PC-3 (cell line): ENCODE results near the gene FGD5. TPM values are rescaled to one million over a fixed set of nuclear protein-coding genes. Genes with fewer than 3 reads are reported as not detected.

ENCODE experiments used
- ATAC-seq: fragments of 200-7000 bp; cut with Tn5 transposase; 2 replicates; pipeline ENCODE4 v1.9.1; 2020; ENCODE audit warnings: mild to moderate bottlenecking, moderate library complexity
- BruUV-seq: library from RNA; stranded (reverse); fragments of 400-500 nt; replicated peaks from 2 replicates; lab custom pipeline; 2021; lab: Mats Ljungman, UMichigan
- CTCF ChIA-PET: fragments of 300-600 bp; sonication (Branson Sonifier 250); formaldehyde crosslinking; loops from one replicate; lab custom pipeline; 2022; ENCODE audit warnings: antibody characterized with exemption; lab: Charles Lee
- POLR2A ChIA-PET: fragments of 300-600 bp; sonication (Branson Sonifier 250); formaldehyde crosslinking; loops from one replicate; lab custom pipeline; 2022; ENCODE audit warnings: antibody characterized with exemption; ENCODE audit not compliant: unreplicated experiment; lab: Charles Lee
- DNase-seq: peaks from one replicate; pipeline ENCODE4 v3.0.0-alpha.2; 2015
- H2AFZ ChIP-seq: fragments of 300-600 bp; sonication (generic); 2 replicates; pipeline ENCODE4 v1.6.0; 2016; ENCODE audit warnings: antibody characterized with exemption, low read length
- H3F3A ChIP-seq: fragments of 300-600 bp; sonication (generic); one replicate; pipeline ENCODE4 v1.6.0; 2017; ENCODE audit warnings: antibody characterized with exemption, low read length, control low read depth, mild to moderate bottlenecking; ENCODE audit not compliant: unreplicated experiment
- H3K27ac ChIP-seq: fragments of 300-600 bp; sonication (generic); 2 replicates; pipeline ENCODE4 v1.5.1; 2016; ENCODE audit warnings: mild to moderate bottlenecking, low read length
- H3K27me3 ChIP-seq: fragments of 300-600 bp; sonication (generic); 2 replicates; pipeline ENCODE4 v1.6.1; 2016; ENCODE audit warnings: low read length, mixed read lengths
- H3K36me3 ChIP-seq: fragments of 300-600 bp; sonication (generic); 2 replicates; pipeline ENCODE4 v1.6.1; 2016; ENCODE audit warnings: low read depth, mixed run types, low read length, mixed read lengths
- H3K4me1 ChIP-seq: fragments of 300-600 bp; sonication (generic); 2 replicates; pipeline ENCODE4 v1.5.1; 2016; ENCODE audit warnings: low read length; ENCODE audit not compliant: insufficient read depth
- H3K4me2 ChIP-seq: fragments of 300-600 bp; sonication (generic); 2 replicates; pipeline ENCODE4 v1.6.0; 2016; ENCODE audit warnings: low read length
- H3K4me3 ChIP-seq: fragments of 300-600 bp; sonication (generic); 2 replicates; pipeline ENCODE4 v1.5.1; 2016; ENCODE audit warnings: mild to moderate bottlenecking, low read length, mixed read lengths
- H3K79me2 ChIP-seq: fragments of 300-600 bp; sonication (generic); 2 replicates; pipeline ENCODE4 v1.6.1; 2017; ENCODE audit warnings: low read length, mixed read lengths
- H3K9ac ChIP-seq: fragments of 300-600 bp; sonication (generic); 2 replicates; pipeline ENCODE4 v1.6.0; 2016; ENCODE audit warnings: mild to moderate bottlenecking, low read length
- H3K9me2 ChIP-seq: fragments of 300-600 bp; sonication (generic); replicated peaks from 2 replicates; pipeline ENCODE4 v1.6.1; 2016; ENCODE audit warnings: mixed run types, low read length, mixed read lengths
- H3K9me3 ChIP-seq: fragments of 300-600 bp; sonication (generic); 2 replicates; pipeline ENCODE4 v1.6.1; 2016; ENCODE audit warnings: low read length, mixed read lengths
- H4K20me1 ChIP-seq: fragments of 300-600 bp; sonication (generic); 2 replicates; pipeline ENCODE4 v1.6.1; 2016; ENCODE audit warnings: low read length, mixed read lengths
- EZH2 ChIP-seq: fragments of 300-600 bp; sonication (generic); IDR thresholded peaks from one replicate; pipeline ENCODE4 v1.6.1; 2017; ENCODE audit warnings: antibody characterized with exemption, mild to moderate bottlenecking, low read length; ENCODE audit not compliant: unreplicated experiment
- EZH2phosphoT487 ChIP-seq: fragments of 300-600 bp; sonication (generic); IDR thresholded peaks from 2 replicates; pipeline ENCODE4 v1.6.1; 2018; ENCODE audit warnings: mild to moderate bottlenecking, antibody characterized with exemption, low read length, borderline replicate concordance
- intact Hi-C: fragments of 100-400 bp; cut with micrococcal nuclease; formaldehyde crosslinking; loops from 2 replicates; pipeline ENCODE4 v1.9.0; 2023
- total RNA-seq: library from RNA; depleted of rRNA; stranded (reverse); fragments of >200 nt; gene quantifications from 2 replicates; pipeline ENCODE4 v1.2.3, GENCODE V29; 2014
- TF ChIP-seq, protein P1 (sequence below): fragments of 300-600 bp; sonication (generic); conservative IDR thresholded peaks from 2 replicates; pipeline ENCODE4 v1.5.1; 2017; ENCODE audit warnings: antibody characterized with exemption, low read depth, mild to moderate bottlenecking, low read length

The FGD5 gene
- total RNA-seq, 1 experiment from 2014 or later, result not detected

- POLR2A ChIA-PET, result no interaction called here
- peaks cover 3% of the 10 kb centered on the region; the same call in 1 of the 2 replicates for H3K9me3 ChIP-seq
- no peak overlapping the region for H3K4me3 ChIP-seq
- H3K4me2 ChIP-seq, result no peak overlapping the region
- no peak overlapping the region for H3K27ac ChIP-seq
- CTCF ChIA-PET, result no interaction called here
- H3K9ac ChIP-seq, result no peak overlapping the region
- 0 out of 2 replicates have a peak, but pooled peaks cover 10% of the 10 kb centered on the region for H3K27me3 ChIP-seq
- no peaks in the 10 kb centered on the region for H4K20me1 ChIP-seq
- no peaks in the 10 kb centered on the region for H3F3A ChIP-seq
- no peaks in the 10 kb centered on the region for H3K4me1 ChIP-seq
- no peaks in the 10 kb centered on the region for H3K79me2 ChIP-seq
- H3K36me3 ChIP-seq, result no peaks in the 10 kb centered on the region
- H2AFZ ChIP-seq, result no peak overlapping the region
- DNase-seq (no peak), ATAC-seq (no peak)
- TF ChIP-seq, protein P1, sequence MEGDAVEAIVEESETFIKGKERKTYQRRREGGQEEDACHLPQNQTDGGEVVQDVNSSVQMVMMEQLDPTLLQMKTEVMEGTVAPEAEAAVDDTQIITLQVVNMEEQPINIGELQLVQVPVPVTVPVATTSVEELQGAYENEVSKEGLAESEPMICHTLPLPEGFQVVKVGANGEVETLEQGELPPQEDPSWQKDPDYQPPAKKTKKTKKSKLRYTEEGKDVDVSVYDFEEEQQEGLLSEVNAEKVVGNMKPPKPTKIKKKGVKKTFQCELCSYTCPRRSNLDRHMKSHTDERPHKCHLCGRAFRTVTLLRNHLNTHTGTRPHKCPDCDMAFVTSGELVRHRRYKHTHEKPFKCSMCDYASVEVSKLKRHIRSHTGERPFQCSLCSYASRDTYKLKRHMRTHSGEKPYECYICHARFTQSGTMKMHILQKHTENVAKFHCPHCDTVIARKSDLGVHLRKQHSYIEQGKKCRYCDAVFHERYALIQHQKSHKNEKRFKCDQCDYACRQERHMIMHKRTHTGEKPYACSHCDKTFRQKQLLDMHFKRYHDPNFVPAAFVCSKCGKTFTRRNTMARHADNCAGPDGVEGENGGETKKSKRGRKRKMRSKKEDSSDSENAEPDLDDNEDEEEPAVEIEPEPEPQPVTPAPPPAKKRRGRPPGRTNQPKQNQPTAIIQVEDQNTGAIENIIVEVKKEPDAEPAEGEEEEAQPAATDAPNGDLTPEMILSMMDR, result no peak
- TF ChIP-seq EZH2, result no peak
- TF ChIP-seq EZH2phosphoT487, result no peak
- no peaks in the 10 kb centered on the region for H3K9me2 ChIP-seq
- BruUV-seq, result no TSS peak
- intact Hi-C loops, result loop anchor here (5.0 kb wide), 1 partner anchor 582 kb away; no protein-coding TSS in a partner anchor
These were observed 34.6 kb upstream of the FGD5 start for GRCh38 chr3:14784087-14784681.

GRCh38 chr3:14785207-14786155 is 33.3 kb upstream of the FGD5 start:
- BruUV-seq, result no TSS peak
- no peaks in the 10 kb centered on the region for H3K9me3 ChIP-seq
- ChIA-PET POLR2A (no interaction called here), CTCF (no interaction called here)
- H3F3A ChIP-seq, result no peaks in the 10 kb centered on the region
- H3K4me1 ChIP-seq, result no peaks in the 10 kb centered on the region
- H3K9me2 ChIP-seq, result no peaks in the 10 kb centered on the region
- H3K27ac ChIP-seq, result no peak overlapping the region
- ATAC-seq (no peak), DNase-seq (no peak)
- no peak overlapping the region for H2AFZ ChIP-seq
- no peaks in the 10 kb centered on the region for H4K20me1 ChIP-seq
- H3K36me3 ChIP-seq, result no peaks in the 10 kb centered on the region
- no peaks in the 10 kb centered on the region for H3K79me2 ChIP-seq
- H3K9ac ChIP-seq, result no peak overlapping the region
- TF ChIP-seq EZH2, result no peak
- TF ChIP-seq, protein P1, result no peak
- no peak for TF ChIP-seq EZH2phosphoT487
- 0 out of 2 replicates have a peak, but pooled peaks cover 10% of the 10 kb centered on the region for H3K27me3 ChIP-seq
- H3K4me3 ChIP-seq, result no peak overlapping the region
- intact Hi-C loops, result no loop called here
- H3K4me2 ChIP-seq, result no peak overlapping the region
